ENCODE measurements around the gene PADI4. TPM values are rescaled to one million over a fixed set of nuclear protein-coding genes. Genes with fewer than 3 reads are reported as not detected.

Gene PADI4
- total RNA-seq, 1 experiment from 2014 or later = 7.7 TPM

GRCh38 chr1:17270891-17271765 lies 36.9 kb upstream of the PADI4 start:
- Histone ChIP-seq H3K9me2 (ENCODE audit: insufficient read depth) (no peaks in the 10 kb centered on the region), H3K4me2 (no peak overlapping the region), H3K4me3 (no peak overlapping the region), H3K27ac (no peak overlapping the region), H3K79me2 (ENCODE audit: low read depth) (no peaks in the 10 kb centered on the region), H3K27me3 (ENCODE audit: insufficient read depth, low read depth) (no peaks in the 10 kb centered on the region), H4K20me1 (ENCODE audit: insufficient read depth) (no peaks in the 10 kb centered on the region), H3K9me3 (ENCODE audit: insufficient read depth, low read depth) (no peaks in the 10 kb centered on the region), H2AFZ (no peak overlapping the region), H3K4me1 (replicated peaks; ENCODE audit: insufficient read depth) (peaks cover 15% of the 10 kb centered on the region; the same call in 1 of the 2 replicates), H3F3A (ENCODE audit: insufficient read depth, low read depth) (no peaks in the 10 kb centered on the region; the same call in 1 of the 2 replicates), H3K36me3 (ENCODE audit: low read depth) (no peaks in the 10 kb centered on the region)
- intact Hi-C loops (cut with micrococcal nuclease; ENCODE audit: unreplicated experiment) = loop anchor here (10.0 kb wide), 1 partner anchor 216 kb away; the partner anchor contains the start of gene SDHB
- ChIA-PET CTCF (no interaction called here), POLR2A (ENCODE audit: unreplicated experiment) (no interaction called here)
- no TSS peak for BruUV-seq (replicated peaks)
- TF ChIP-seq EZH2 (IDR thresholded peaks at IDR 0.05; ENCODE audit: low read depth) (no peak), CTCF (conservative IDR thresholded peaks at IDR 0.05) (no peak)
- no peak for DNase-seq

- ChIA-PET CTCF (interaction anchor here (1.0 kb wide), 1 partner anchor 110 kb away, joined by 3 read pairs; no protein-coding TSS in a partner anchor), POLR2A (ENCODE audit: unreplicated experiment) (no interaction called here)
- Histone ChIP-seq H3K4me3 (no peak overlapping the region), H3K27me3 (ENCODE audit: insufficient read depth, low read depth) (no peaks in the 10 kb centered on the region), H3K4me2 (no peak overlapping the region), H3K36me3 (ENCODE audit: low read depth) (no peaks in the 10 kb centered on the region), H3K9me2 (ENCODE audit: insufficient read depth) (no peaks in the 10 kb centered on the region), H3K9me3 (ENCODE audit: insufficient read depth, low read depth) (no peaks in the 10 kb centered on the region), H3K4me1 (replicated peaks; ENCODE audit: insufficient read depth) (peaks cover 24% of the 10 kb centered on the region), H2AFZ (no peak overlapping the region), H3F3A (ENCODE audit: insufficient read depth, low read depth) (no peaks in the 10 kb centered on the region; the same call in 1 of the 2 replicates), H3K79me2 (ENCODE audit: low read depth) (no peaks in the 10 kb centered on the region), H3K27ac (no peak overlapping the region), H4K20me1 (ENCODE audit: insufficient read depth) (no peaks in the 10 kb centered on the region)
- TF ChIP-seq EZH2 (IDR thresholded peaks at IDR 0.05; ENCODE audit: low read depth) (no peak), CTCF (conservative IDR thresholded peaks at IDR 0.05) (no peak)
- no TSS peak for BruUV-seq (replicated peaks)
- no peak for DNase-seq
- intact Hi-C loops (cut with micrococcal nuclease; ENCODE audit: unreplicated experiment) = loop anchor here (10.0 kb wide), 1 partner anchor 217 kb away; the partner anchor contains the start of gene SDHB
Observed at GRCh38 chr1:17272066-17272465, 35.9 kb upstream of the PADI4 start.

DNA sequence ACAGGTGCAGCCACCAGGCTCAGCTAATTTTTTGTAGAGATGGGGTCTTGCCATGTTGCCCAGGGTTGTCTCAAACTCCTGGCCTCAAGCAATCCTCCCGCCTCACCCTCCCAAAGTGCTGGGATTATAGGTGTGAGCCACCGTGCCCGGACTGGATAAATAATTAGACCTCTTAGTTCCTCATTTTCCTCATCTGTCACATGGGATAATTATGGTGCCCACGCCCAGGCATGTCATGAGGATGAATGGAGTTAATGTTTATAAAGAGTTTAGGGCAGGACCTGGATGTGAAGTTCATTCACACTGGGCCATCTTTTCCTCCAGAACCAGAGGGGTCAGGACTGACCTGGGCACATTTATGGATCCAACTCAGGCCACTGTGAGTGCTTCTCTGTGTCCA lies 35.4 kb upstream of the PADI4 start:
- ChIA-PET CTCF (interaction anchor here (1.0 kb wide), 1 partner anchor 110 kb away, joined by 3 read pairs; no protein-coding TSS in a partner anchor), POLR2A (ENCODE audit: unreplicated experiment) (no interaction called here)
- H3K4me1 ChIP-seq (replicated peaks; ENCODE audit: insufficient read depth) = peaks cover 24% of the 10 kb centered on the region

More for the DNA sequence above, 35.4 kb upstream of the PADI4 start:
- DNase-seq = no peak
- no peaks in the 10 kb centered on the region for H3K9me2 ChIP-seq (ENCODE audit: insufficient read depth)
- H3K9me3 ChIP-seq (ENCODE audit: insufficient read depth, low read depth) = no peaks in the 10 kb centered on the region
- H3K27ac ChIP-seq = no peak overlapping the region
- no peaks in the 10 kb centered on the region for H4K20me1 ChIP-seq (ENCODE audit: insufficient read depth)
- no peaks in the 10 kb centered on the region for H3K36me3 ChIP-seq (ENCODE audit: low read depth)
- no TSS peak for BruUV-seq (replicated peaks)
- H3K27me3 ChIP-seq (ENCODE audit: insufficient read depth, low read depth) = no peaks in the 10 kb centered on the region
- no peak overlapping the region for H2AFZ ChIP-seq
- H3K79me2 ChIP-seq (ENCODE audit: low read depth) = no peaks in the 10 kb centered on the region
- H3K4me2 ChIP-seq = no peak overlapping the region
- TF ChIP-seq EZH2 (IDR thresholded peaks at IDR 0.05; ENCODE audit: low read depth) (no peak), CTCF (conservative IDR thresholded peaks at IDR 0.05) (no peak)
- no peaks in the 10 kb centered on the region; the same call in 1 of the 2 replicates for H3F3A ChIP-seq (ENCODE audit: insufficient read depth, low read depth)
- intact Hi-C loops (cut with micrococcal nuclease; ENCODE audit: unreplicated experiment) = loop anchor here (10.0 kb wide), 1 partner anchor 218 kb away; the partner anchor contains the start of gene SDHB
- no peak overlapping the region for H3K4me3 ChIP-seq
